CD4-positive, alpha-beta T cell treated with Interleukin-12 subunit alpha and Interleukin-12 subunit beta, for 1 hour (primary cell): ENCODE results near the gene OR13C4.
"Not testable (repeated sequence)": the region's sequence is repeated elsewhere in the genome, so short reads cannot be mapped to it uniquely, and the experiment has no call there.

Experiments
- DNase-seq: peaks from one replicate; pipeline ENCODE4 v3.0.0-alpha.2; 2020

The OR13C4 gene

DNA sequence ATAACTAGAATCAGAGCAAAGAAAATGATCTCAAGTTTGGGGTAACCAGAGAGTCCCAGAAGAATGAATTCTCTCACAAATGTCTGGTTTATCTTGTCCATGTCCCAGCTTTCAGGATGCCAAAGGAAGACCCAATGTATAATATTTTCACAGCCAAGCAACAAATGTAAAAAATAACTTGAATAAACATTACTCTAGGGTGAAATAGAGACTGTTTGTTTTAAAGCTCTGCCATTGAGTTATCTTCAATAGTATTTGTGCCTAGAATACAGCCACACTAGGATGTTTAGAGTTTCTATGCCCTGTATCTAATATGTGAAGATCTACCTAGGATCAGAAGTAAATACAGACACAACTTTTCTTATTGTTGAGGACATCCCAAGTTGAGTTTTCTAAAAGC, at the start of gene OR13C4:
TSS of gene OR13C4 (minus strand) at position 101 of the 400 bp plus-strand sequence. CDS start at position 101, 0 bp downstream.
- no peak for DNase-seq

DNA sequence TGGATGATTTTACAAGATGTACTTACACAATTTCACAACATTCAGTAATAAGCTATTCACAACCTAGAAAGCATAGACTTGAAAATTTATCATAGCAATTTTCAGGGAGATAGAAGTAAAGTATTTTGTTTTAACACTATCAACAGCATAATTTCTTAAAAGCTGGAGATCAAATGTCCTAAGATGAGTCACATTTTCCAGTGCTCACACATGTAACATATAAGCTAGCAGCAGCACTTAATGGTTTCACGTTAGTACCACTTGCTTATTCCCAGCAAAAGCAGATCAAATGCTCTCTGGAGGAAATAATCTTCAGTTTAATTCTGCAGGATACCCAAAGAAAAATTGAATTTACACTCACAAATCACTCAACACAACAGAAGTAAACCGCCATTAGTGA, 48.4 kb upstream of the OR13C4 start:
- no peak for DNase-seq

DNA sequence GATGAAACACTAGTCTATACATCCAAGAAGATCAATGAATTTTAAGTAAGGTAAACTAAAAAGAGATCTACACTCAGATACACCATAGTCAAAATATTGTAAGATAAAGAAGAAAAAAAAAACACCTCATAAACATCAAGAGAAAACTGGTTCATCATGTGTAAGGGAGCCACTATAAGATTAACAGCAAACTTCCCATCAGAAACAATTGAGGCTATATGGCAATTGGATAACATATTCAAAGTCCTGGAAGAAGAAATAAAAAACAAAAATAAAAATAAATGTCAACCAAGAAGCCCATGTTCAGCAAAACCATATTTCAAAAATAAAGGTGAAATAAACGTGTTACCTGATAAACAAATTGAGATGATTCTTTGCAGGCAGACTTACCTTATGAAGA, 45.6 kb upstream of the OR13C4 start:
- no peak for DNase-seq

DNA sequence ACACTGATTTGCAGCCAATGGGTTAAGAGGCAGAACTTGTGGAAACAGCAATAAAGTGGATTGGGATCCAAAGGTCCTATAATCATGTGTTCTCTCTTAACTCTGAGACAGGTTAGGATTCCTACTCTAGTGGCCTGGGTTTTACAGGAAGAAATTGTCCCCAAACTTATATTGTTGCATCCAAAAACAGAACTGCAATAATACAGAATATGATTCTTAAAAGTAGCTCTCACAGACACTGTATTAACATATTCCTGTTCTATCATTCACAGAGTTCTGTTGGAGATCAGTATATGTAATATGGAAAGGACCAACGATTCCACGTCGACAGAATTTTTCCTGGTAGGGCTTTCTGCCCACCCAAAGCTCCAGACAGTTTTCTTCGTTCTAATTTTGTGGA, 41.9 kb upstream of the OR13C4 start, which contains the start of gene OR13C8:
TSS of gene OR13C8 (plus strand) at position 301 of the 400 bp plus-strand sequence. CDS start at position 301, 0 bp downstream.
- no peak for DNase-seq

DNA sequence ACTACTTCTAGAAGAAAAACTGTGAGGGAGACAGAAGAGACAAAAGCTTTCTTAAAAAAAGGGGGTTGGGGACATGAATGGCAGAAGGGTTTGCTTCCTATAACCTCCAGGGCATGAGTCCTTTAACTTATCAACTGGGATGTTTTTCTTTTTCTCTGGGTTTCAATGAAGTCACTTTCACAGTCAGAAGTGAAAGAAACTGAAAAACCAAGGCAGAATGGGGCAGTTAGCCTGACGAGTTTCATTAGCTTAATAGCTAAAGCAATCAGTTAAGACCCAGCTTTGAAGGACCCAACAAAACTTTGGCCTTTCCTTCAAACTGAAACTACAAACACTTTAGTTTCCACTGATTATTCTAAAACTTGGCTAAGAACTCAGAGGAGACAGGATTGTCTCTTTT, 37.3 kb upstream of the OR13C4 start:
- no peak for DNase-seq

DNA sequence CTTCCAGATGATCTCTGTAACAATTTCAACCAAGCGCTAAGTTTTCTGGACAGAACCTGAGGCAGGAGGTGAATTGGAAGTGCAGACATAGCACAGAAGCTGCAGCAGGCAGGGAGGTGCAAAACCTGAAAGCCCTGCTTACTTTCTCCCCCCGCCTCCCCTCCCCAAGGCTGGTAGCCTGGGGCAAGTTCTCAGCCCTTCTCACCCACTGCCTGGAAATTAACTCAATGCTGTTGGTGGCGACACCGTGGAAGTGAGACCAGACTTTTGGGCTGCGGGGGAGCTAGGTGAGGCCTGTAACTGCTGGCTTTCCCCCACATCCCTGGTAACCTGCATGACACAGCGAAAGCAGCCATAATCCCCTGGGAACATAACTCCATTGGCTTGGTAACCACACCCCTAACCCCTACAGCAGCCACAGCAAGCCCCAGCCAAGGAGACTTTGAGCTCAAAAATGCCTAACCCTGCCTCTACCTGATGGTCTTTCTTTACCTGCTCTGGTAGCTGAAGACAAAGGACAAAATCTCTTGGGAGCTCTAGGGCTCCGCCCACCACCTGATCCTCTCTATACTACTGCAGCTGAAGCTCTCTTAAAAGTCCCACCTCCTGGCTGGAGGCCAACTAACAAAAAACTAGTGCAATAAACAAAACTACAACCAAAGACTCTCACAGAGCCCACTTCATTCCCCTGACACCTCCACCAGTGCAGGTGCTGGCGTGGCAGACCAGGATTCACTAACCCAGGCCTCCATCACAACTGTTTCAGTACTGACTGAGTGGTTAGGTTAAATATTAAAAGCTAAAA, 30.0 kb upstream of the OR13C4 start:
- DNase-seq: no peak

DNA sequence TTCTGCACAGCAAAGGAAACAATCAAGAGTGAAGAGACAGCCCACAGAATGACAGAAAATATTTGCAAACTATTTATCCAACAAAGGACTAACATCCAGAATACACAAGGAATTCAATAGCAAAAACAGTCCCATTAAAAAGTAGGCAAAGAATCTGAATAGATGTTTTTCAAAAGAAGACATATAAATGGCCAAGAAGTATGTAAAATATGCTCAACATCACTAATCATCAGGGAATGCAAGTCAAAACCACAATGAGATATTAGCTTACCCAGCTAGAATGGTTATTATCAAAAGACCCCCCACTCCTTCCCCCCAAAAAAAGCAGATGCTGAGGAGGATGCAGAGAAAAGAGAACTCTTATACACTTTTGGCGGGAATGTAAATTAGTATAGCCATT, 28.5 kb upstream of the OR13C4 start:
- no peak for DNase-seq

DNA sequence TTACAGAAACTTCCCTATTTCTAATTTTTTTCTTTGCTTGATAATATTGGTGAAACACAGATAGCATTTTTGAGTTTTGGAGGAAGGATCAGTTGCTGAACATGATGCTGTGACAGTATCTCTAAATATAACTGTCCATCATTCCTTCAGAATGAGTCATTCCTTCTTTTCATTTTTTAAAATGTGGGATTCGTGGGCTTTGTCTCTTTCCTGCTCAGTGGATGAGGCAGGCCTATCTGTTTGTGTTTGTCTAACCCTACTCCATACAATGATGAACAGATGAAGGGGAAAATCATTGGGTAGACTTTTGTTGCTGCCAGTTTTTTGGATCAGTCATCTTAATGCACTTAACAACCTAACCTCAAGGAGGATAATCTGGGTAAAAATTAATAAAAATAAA, 26.3 kb upstream of the OR13C4 start:
- no peak for DNase-seq

DNA sequence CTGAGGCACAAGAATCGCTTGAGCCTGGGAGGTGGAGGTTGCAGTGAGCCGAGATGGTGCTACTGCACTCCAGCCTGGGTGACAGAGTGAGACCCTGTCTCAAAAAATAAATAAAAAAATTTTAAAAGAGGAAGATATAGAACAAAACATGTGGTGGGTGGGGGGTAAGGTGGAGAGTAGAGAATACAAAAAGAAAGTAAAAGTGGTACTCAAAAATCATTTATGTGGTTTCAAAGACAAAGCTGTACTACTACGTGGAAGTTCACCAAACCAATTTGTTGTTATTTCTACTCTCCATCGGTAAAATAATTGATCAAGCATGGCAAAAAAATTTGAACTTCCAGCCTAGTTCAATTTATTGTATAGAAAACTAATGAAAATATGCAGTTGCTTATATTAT, 17.6 kb upstream of the OR13C4 start:
- no peak for DNase-seq

DNA sequence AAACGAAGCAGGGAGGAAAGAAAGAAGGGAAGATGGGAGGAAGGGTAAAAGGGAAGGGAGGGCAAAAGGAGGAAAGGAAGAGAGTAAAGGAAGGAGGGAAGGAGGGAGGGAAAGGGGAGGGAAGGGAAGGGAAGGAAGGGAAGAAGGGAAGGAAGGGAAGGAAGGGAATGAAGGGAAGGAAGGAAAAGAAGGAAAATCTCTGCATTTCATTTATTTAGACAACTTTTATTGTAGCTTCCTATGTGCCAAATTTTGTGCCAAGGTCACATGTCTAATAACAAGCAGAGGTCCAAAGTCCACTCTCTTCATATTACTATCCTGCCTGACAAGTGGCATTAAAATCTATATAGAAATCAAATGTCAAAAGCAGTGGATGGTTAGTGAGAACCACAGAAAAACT, 12.3 kb upstream of the OR13C4 start:
- DNase-seq: no peak

DNA sequence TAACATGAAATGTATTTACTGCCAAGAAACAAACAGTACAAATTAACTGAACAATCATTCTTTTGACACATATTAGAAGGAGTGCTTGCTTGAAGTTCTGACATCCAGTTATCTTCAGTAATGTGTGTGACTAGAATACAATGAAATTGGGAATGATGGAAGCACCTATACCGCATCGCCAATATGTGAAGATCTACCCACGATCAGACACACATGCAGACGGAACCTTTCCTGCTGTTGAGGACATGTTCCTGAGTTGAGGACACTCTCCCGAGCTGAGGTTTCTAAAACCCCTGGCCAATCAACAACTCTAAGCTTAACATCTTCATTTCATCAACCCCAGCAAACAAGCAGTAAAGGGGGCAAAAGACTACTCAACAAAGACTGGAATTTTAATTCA, 9.7 kb upstream of the OR13C4 start, which contains the start of gene OR13C3:
TSS of gene OR13C3 (minus strand) at position 101 of the 400 bp plus-strand sequence. CDS start 133 bp downstream, outside the sequence.
- DNase-seq: no peak

DNA sequence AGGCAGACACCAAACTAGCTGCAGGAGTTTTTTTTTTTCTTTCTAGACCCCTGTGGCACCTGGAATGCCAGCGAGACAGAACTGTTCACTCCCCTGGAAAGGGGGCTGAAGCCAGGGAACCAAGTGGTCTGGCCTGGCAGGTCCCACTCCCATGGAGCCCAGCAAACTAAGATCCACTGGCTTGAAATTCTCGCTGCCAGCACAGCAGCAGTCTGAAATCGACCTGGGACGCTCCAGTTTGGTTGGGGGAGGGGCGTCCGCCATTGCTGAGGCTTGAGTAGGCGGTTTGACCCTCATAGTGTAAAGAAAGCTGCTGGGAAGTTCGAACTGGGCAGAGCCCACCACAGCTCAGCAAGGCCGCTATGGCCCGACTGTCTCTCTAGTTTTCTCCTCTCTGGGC, 6.8 kb downstream of the OR13C4 start:
- DNase-seq: not testable (repeated sequence)

DNA sequence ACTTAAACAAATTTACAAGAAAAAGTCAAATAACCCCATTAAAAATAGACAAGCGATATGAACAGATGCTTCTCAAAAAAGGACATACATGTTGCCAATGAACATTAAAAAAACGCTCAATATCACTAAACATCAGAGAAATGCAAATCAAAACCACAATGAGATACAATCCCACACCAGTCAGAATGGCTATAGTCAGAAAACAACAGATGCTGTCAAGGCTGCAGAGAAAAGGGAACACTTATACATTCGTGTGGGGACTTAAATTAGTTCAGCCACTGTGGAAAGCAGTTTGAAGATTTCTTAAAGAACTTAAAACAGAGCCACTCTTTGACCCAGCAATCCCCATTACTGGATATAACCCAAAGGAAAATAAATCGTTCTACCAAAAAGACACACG, 12.1 kb downstream of the OR13C4 start:
- no peak for DNase-seq

DNA sequence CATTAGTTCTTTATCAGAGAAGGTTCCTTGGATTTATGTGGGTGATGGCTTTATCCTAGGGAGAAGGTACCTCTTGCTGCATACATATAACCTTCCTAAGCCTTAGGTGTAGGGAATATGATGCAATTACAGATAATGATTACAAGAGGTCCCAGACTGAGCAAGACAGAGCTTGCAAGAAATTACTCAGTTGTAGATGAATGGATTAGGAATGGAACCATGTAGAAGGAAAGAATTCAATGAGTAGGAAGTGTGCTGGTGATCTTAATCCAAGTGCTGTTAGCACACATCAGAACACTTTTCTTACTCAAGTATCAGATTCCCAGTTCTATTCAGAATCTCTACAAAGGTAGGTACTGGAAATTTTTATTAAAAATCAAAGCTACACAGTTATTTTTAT, 20.4 kb downstream of the OR13C4 start:
- DNase-seq: no peak

DNA sequence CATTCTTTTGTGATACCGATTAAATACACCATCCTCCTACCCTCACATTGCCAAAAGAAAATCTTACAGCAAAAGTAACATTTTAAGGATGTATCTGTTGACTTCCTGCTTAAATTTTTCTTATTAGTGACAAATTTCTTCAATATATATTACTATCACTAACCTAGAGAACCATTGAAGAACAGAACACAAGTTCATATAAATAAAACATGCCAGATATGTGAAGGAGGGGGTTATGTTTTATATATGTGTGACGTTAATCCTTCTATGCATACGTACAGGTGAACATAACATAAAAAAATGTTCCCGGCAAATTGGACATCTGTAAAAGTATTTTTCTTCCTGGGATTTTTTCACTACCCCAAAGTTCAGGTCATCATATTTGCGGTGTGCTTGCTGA, 23.0 kb downstream of the OR13C4 start, which contains the start of gene OR13F1:
TSS of gene OR13F1 (plus strand) at position 301 of the 400 bp plus-strand sequence. CDS start at position 301, 0 bp downstream.
- DNase-seq: no peak

DNA sequence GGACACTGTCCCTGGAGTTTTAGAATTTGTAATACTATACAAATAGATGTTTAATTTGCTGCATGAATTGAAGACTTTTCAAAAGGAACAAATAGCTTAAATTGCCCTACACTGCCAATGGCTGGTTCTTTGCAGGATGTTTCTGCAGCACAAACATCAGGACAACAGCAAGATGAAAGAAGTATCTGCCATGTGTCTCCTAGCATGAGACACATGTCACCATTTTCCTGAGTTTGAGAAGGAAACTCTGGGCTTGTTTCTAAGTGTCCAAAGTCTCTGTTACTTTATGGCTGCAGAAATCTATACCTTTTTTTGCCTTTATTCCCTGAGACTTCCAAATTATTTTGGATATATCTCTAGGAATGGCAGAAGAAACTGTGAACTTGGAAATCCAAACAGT, 23.6 kb downstream of the OR13C4 start:
- DNase-seq: no peak

DNA sequence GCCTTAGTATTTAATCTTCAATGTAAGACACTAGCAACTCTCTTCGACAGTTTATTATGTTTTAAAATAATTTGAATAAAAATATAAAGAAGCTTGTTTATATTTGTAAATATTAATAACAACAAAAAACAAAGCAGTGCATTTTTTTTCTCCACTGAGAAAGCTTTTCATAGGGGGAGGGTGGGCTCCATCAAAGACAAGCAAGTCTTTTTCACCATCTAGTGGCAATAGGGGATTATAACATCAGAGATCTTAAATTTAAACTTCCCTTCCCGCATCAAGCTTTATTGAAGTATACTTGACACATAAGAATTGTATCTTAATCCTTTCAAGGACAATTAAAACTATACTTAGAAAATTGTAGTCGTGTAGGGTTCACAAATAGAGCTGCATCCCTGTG, 32.2 kb downstream of the OR13C4 start:
- no peak for DNase-seq

DNA sequence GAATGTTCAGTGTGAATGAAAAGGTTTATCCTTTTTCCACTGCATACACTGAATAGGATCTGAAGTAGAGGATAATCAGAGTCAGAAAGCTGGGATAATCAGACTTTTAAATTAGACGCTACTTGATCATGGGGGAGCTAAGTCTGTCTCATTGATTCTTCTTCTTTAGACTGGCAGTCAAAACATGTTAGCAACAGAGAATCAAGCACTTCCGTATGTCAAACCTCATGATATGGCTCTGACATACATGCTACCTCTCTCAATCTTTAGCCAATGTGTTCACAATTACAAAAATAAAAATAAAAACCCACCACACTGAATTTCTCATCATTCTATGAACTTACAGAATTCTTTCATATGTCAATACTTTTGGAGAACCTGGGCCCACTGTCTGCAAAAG, 42.0 kb downstream of the OR13C4 start:
- DNase-seq: no peak

DNA sequence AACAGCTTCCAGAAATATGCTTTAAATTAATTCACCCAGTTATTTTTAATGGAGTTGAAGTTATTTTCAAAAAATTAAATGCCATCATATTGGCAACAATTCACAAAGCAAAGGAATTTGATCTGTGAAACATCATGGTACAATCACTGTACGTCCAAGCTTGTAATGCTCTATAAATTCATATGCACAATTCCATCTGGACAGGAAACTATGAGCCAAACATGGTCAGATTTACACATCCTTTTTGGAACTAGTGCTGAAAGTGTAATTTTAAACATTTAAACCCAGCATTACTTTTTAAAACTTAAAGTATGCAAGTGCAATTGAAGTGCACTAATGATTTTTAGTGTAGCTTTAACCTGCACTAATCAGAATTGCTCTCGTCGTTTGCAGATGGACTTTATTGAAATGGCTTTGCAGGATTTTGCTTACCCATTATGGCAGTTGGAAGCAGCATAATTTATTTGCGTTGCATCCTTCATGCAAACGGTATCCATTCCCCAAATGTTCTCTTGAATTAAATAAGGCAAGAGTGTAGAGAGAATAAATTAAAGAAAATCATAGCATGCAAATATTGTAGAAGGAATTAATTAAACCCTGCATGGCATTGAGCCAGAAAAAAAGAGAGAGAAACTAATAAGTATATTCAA, 44.0 kb downstream of the OR13C4 start:
- DNase-seq: no peak
